NCI-H446 (cell line): Measurements from ENCODE around the gene TMC1.
"Not testable (repeated sequence)": the region's sequence is repeated elsewhere in the genome, so short reads cannot be mapped to it uniquely, and the experiment has no call there.

Experiments
- DNase-seq, 2 experiments: peaks; one replicate each; lab custom pipeline; 2025; lab: John Stamatoyannopoulos, UW

TMC1 gene

DNA sequence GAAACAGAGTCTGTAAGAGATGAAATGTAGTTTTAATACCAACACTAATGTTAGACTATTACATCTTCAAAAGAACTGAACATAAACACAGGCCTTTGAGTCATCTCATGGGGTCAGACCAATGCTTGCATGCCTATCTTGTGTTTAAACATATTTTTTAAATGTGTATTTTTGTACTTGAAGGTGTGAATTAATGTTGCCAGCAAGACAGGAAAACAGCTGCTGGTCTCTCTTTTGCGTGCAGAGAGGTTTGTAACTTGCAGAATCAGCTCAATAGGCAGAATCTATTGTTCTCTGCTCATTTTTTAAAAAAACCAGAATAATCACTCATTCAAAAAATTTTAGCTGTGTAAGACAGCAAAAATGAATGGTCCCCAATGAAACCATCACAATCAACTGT lies 251.3 kb downstream of the TMC1 start:
- no peak for DNase-seq

- no peak for DNase-seq
Observed at GRCh38 chr9:72773570-72773969, 252.2 kb downstream of the TMC1 start.

DNA sequence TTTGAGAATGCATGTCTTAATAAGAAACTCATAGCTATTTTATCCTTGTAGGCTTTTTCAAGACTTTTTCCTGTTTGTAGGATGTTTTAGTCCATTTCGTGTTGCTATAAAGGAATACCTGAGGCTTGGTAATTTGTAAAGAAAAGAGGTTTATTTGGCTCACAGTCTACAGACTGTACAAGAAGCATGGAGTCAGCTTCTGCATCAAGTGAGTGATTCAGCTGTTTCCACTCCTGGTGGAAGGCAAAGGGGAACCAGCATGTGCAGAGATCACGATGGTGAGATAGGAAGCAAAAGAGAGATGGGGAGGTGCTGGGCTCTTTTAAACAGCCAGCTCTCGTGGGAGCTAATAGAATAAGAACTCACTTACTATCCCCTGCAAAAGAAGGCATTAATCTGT lies 254.2 kb downstream of the TMC1 start:
- no peak for DNase-seq

- no peak for DNase-seq
Observed at GRCh38 chr9:72779614-72780013, 258.2 kb downstream of the TMC1 start.

- DNase-seq, result no peak
Observed at GRCh38 chr9:72786948-72787347, 265.5 kb downstream of the TMC1 start.

DNA sequence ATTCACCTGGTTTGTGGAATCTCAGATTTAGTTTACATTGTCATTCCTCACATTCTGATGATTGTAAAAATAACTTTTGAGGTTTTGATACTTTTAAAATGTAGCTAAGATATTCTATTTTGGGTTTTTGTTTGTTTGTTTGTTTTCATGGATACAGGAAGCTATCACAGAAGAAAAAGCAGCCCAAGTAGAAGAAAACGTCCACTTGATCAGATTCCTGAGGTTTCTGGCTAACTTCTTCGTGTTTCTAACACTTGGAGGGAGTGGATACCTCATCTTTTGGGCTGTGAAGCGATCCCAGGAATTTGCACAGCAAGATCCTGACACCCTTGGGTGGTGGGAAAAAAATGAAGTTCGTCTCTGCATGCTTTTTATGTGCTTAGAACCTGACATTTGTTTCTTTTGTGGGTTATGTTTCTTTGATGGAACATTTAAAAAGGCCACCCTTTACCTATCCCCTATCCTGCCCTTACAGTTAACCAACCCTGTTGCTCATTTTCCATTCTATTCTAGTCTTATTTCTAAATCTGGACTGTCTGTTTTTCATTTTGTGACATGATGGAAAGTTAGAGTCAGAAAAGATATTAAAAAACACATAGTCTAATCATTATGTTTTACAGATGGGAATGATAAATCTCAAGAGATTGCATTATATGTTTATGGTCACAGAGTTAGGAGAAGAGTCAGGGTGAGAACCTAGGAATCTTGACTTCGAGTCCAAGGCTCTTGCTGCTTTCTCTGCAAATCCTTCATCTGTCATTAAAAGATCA lies 267.7 kb downstream of the TMC1 start:
- DNase-seq, result no peak

GRCh38 chr9:72789885-72790284 lies 268.5 kb downstream of the TMC1 start:
- no peak for DNase-seq

GRCh38 chr9:72790989-72791388 lies 269.6 kb downstream of the TMC1 start:
- DNase-seq, result no peak

DNA sequence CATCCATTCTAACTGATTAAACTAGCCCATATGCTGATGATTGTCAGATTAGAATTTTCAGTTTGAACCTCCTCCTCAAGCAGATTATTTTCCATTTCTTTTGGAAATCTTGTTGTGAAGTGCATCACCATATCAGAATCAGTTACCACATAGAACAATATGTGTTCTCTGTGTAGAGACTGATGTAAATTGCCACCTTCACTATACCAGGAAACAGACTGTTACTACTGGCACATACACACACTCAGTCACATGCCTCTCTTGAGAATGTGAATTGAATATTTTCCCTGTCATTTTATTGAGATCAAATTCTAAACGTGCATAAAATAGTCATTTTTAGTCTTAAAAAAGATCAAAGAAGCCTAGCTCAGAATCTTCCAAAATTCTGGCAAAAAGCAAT lies 270.0 kb downstream of the TMC1 start:
- DNase-seq, result no peak

DNA sequence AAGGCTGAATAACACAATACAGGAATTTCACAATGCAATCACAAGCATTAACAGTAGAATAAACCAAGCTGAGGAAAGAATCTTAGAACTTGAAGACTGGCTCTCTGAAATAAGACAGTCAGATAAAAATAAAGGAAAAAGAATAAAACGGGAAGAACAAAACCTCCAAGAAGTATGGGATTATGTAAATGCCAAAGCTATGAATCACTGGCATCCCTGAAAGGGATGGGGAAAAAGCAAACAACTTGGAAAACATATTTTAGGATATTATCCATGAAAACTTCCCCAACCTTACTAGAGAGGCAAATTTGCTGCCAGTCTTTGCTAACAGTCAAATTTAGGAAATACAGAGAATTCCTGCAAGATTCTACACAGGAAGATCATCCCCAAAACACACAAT lies 273.5 kb downstream of the TMC1 start:
- no peak for DNase-seq

- DNase-seq, result no peak
Observed at GRCh38 chr9:72800328-72800994, 279.1 kb downstream of the TMC1 start.

- no peak for DNase-seq
Observed at GRCh38 chr9:72805238-72805637, 283.8 kb downstream of the TMC1 start.

DNA sequence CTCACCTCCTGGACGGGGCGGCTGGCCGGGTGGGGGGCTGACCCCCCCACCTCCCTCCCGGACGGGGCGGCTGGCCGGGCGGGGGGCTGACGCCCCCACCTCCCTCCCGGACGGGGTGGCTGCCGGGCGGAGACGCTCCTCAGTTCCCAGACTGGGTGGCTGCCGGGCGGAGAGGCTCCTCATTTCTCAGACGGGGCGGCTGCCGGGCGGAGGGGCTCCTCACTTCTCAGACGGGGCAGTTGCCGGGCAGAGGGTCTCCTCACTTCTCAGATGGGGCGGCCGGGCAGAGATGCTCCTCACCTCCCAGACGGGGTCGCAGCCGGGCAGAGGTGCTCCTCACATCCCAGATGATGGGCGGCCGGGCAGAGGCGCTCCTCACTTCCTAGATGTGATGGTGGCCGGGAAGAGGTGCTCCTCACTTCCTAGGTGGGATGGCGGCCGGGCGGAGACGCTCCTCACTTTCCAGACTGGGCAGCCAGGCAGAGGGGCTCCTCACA lies 285.0 kb downstream of the TMC1 start:
- not testable (repeated sequence) for DNase-seq

DNA sequence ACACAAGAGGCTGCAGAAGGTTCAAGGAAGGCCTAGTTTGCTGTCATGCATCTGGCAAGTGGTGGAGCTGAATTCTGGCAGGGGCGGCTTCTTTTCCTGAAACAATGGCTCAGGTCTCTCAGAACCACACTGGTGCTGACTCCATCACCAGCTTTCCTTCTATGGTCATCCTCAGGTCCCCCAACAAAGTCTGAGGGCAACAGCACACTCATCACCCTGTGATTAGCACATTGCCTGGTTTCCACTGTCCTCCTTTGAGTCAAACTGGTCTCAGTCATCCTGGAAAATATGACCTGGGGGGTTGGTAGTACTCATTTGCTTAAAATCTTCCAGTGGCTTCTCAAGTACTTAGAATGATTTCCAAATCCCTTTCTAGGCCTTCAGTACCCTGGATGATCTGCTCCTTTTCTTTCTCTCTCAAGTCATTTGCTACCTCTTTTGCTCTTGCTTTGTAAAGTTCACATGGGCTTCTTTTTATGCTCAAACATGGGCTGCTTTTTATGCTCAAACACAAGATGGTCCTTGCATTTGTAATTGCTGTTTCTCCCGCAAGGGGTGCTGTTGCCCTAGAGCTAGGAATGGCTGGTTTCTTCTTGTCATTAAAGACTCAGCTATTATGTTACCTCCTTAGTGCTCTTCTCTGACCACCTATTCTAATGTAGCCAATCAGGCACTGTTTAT lies 286.5 kb downstream of the TMC1 start:
- DNase-seq, result no peak

DNA sequence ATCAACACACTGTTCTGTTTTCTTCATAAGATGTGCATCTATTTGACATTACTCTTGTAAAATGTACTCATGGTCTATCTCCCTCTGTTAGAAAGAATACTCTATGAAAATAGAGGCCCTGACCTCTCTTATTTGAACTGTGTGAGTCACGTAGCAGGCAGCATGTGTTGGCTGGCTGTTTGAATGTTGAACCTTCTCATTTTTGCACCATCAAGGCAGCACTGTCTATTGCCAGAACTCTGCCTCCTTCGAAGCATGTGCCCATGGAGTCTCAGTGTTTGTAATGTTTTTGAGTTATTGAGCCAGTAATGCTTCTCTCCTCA lies 287.0 kb downstream of the TMC1 start:
- DNase-seq, result no peak

- no peak for DNase-seq
Observed at GRCh38 chr9:72809586-72809985, 288.2 kb downstream of the TMC1 start.

DNA sequence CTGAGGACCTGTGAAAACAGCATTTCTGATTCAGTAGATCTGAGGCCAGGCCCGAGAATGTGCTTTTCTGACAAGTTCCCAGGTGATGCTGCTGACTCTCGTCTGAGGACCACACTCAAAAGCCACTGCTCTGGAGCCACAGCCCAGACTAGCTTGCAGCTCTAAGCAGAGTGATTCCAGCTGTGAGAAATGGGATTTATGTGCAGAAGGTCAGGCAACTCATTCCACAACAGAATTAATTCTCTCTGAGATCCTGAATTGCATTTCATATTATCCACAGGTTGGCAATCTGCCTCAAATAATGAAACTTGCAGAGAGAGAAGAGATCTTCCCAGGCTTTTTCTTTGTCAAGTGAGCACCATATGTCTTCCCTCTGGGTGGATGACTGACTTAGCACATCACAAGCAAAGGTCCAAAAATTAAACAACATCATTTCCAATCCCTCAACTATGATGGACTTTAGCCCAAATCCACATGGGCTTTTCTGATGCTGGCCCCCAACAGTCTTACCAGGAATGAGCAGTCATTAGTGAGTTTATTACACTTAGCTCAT lies 291.2 kb downstream of the TMC1 start:
- no peak for DNase-seq

- no peak for DNase-seq
Observed at GRCh38 chr9:72813544-72813943, 292.1 kb downstream of the TMC1 start.

GRCh38 chr9:72814083-72814597 lies 292.7 kb downstream of the TMC1 start:
- no peak for DNase-seq

DNA sequence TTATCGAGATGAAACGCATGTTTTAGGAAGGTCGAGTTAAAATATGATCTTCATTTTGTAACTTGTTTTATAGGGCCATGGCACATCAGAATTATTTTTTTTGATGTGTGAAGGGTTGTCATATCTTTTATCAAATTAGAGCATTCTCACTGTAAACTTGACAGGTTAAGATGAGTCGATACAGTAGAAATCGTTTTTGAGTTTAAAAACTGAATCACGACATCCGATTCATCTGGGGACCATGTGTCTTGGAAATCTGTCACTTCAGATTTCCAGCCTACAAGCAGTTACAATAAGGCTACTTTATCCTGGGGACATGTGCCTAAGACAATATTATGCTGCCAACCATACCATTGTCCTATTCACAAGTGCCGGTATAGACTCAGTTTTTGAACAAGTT lies 295.3 kb downstream of the TMC1 start:
- no peak for DNase-seq

- no peak for DNase-seq
Observed at GRCh38 chr9:72817413-72817812, 296.0 kb downstream of the TMC1 start.

DNA sequence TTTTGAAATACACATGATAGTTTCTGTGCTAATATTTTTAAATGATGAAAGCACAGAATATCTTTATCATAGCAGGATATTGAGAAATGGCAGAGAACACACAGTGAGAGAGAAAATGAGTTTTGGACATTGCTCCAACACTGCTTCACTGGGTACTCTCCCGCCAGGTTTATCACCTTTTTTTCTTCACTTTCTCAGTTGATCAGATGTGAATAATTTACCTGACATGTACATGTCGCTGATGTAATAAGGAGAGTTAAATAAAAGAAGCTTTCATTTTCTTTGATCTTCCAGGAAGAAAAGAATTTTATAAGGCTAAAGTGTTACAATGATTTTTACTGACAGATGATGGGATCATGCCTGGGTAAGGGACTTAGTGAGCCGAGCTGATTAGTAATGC lies 297.0 kb downstream of the TMC1 start:
- no peak for DNase-seq

- no peak for DNase-seq
Observed at GRCh38 chr9:72823971-72824370, 302.6 kb downstream of the TMC1 start.
